A673 (cell line): Measurements from ENCODE around the gene SPACA1.

ENCODE experiments used
- CTCF ChIP-seq: fragments of 300-800, 200-600 bp; sonication (generic); conservative IDR thresholded peaks from 2 replicates; pipeline ENCODE4 v1.5.1; 2017; ENCODE audit warnings: low read depth, mild to moderate bottlenecking, antibody characterized with exemption, low read length, moderate library complexity, mixed read lengths
- EZH2 ChIP-seq: fragments of 200-600 bp; sonication (generic); IDR thresholded peaks from 2 replicates; pipeline ENCODE4 v1.6.1; 2017; ENCODE audit warnings: borderline replicate concordance, low read depth, mild to moderate bottlenecking, mixed read lengths, antibody characterized with exemption, low read length; ENCODE audit not compliant: poor library complexity, severe bottlenecking

- TF ChIP-seq CTCF (no peak), EZH2 (no peak)
Measured at GRCh38 chr6:88077305-88077704, 29.7 kb downstream of the SPACA1 start.
